Choroid plexus epithelial cell (primary cell): ENCODE measurements around the gene PTK6.

Experiments
- DNase-seq: peaks from one replicate; pipeline ENCODE4 v3.0.0-alpha.2; 2010; ENCODE audit warnings: low read depth
- H3K4me3 ChIP-seq: 2 replicates; pipeline ENCODE4 v1.5.1; 2011; ENCODE audit warnings: low read depth, mild to moderate bottlenecking, control low read depth, low read length, moderate library complexity
- TF ChIP-seq, protein P1 (sequence below): conservative IDR thresholded peaks from 2 replicates; pipeline ENCODE4 v1.5.1; 2011; ENCODE audit warnings: low read depth, mild to moderate bottlenecking, control low read depth, inconsistent platforms, low read length, moderate library complexity

PTK6 gene

DNA sequence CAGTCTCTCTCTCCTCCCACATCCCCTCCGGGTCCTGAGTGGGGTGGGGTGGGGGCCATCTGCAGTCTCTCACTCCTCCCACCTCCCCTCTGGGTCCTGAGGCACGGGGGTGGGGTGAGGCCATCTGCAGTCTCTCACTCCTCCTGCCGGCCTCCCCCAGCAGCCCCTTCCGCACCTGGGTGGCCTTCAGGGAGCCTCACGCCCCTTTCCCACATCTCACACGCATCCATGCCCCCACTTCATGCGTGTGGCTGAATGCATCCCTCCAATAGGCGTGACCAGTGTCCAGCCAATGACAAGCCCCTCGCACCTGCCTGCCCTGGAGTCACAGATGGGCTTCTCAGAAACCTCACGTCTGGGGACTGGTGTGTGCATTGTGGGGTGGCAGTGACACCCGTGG lies 11.4 kb upstream of the PTK6 start:
- DNase-seq: no peak
- no peak overlapping the region for H3K4me3 ChIP-seq
- TF ChIP-seq, protein P1, sequence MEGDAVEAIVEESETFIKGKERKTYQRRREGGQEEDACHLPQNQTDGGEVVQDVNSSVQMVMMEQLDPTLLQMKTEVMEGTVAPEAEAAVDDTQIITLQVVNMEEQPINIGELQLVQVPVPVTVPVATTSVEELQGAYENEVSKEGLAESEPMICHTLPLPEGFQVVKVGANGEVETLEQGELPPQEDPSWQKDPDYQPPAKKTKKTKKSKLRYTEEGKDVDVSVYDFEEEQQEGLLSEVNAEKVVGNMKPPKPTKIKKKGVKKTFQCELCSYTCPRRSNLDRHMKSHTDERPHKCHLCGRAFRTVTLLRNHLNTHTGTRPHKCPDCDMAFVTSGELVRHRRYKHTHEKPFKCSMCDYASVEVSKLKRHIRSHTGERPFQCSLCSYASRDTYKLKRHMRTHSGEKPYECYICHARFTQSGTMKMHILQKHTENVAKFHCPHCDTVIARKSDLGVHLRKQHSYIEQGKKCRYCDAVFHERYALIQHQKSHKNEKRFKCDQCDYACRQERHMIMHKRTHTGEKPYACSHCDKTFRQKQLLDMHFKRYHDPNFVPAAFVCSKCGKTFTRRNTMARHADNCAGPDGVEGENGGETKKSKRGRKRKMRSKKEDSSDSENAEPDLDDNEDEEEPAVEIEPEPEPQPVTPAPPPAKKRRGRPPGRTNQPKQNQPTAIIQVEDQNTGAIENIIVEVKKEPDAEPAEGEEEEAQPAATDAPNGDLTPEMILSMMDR: no peak

DNA sequence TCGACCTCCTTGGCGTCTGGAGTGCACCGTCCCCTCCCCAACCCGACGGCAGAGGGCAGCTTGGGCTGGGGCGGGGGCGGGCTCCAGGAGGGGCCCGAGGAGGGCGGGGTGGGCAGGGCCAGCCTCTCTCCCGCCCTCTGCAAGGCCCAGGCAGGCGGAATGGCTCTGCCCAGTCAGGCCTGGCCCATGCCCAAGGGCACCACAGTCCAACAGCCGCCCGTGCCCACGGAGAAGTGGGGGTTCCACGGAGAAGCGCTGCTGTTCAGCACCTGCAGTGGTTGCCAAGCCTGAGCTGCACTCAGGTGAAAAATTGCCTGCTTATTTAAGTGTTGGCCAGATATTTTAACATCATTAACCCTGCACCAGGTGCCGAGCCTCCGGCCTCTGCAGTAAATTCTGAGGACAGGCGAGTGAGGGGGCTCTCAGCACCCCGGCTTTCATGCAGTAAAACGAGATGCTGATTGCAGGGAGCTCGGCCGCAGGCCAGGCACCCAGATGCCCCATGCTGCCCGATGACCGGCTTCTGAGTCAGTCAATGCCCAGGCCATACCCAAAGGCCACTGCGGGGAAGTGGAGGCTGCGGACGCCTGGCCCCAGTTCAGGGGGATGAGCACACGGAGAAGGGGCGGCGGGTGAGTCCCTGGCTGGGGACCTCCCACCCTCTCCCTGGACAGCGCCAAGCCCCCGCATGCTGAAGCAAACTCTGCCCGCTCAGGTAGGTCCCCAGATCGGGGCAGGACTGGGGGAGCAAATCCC lies 10.7 kb upstream of the PTK6 start, which contains the start of gene SRMS:
SRMS (minus strand) TSS at position 25 of the 756 bp plus-strand sequence. CDS start 286 bp downstream, outside the sequence.
- TF ChIP-seq, protein P1: no peak
- DNase-seq: no peak
- no peak within 1 kb of the TSS for H3K4me3 ChIP-seq

DNA sequence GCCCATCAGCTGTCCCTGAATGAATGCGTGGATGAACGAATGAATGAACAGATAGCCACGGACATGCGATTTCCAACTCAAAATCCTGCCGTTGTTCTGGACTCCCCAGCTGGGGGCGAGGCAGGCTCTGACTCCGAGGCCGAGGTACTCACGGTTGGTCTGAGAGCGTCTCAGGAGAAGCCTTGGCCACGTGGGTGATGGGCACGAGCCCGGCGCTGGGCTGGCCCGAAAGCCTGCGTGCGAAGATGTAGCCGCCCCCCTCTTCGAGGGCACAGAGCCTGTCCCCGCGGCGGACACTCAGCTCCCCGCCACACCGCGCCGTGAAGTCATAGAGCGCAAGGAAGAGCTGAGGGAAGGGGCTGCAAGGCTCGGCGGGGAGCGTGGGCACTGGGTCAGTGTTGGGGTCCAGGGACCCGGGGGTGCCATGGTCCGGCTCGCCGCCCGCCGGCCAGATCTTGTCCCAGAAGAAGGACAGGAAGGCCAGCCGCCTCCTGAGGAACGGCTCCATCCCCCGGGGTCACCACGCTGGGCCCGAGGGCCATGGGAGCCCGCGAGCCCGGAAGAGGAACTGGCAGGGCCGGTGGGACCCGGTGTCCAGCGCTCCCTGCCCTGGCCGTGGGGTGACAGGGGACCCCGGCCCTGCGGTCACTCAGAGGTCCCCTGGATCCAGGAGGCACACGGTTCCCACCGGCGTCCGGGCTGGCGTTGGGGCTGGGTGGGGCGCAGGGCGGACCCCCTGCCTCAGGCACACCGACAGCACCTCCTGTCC lies 10.0 kb upstream of the PTK6 start:
- no peak overlapping the region for H3K4me3 ChIP-seq
- DNase-seq: no peak
- TF ChIP-seq, protein P1: no peak

DNA sequence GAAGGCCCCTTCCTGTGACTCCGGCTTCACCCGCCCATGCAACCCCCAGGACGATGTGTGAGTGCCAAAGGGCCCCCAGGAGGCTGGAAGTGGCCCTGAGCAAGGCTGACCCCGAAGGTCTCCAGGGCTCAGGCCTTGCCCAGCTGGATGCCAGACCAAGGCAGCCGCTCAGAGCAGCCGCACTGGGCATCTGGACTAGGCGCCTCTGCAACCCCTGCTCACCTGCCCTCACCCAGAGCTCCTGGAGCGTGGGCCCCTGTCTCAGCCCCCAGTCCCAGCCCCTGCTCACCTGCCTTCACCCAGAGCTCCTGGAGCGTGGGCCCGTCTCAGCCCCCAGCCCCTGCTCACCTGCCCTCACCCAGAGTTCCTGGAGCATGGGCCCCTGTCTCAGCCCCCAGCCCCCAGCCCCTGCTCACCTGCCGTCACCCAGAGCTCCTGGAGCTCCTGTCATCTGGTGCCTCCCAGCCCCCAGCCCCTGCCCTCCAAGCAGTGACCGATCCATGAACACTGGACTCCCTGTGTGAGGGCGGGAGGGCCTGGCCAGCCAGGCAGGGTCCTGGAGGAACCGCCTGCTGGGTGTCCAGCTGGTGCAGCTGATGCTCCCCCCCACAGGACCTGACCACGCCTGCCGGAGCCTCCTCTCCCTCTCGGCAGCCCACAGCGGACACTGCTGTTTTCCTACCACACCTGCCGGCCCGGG lies 9.2 kb upstream of the PTK6 start:
- H3K4me3 ChIP-seq: no peak overlapping the region

DNA sequence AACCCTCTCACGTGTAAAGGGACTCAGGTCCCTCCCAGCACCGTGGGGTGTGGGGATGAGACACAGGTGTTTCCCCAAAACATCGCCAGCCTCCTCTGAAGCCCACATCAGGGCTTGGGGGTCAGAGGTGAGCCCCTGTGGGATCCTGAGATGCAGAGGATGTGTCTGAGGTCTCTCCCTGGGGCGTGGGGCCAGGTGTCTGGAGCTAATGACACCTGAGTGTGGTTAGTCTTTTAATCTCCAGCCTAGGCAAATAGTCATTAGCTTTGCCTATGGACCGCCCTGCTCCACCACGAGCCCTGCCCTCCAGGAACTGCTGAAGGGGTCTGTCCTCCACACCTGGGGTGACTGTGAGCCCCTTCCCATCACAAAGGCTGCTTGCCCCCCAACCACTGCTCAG lies 8.6 kb upstream of the PTK6 start:
- TF ChIP-seq, protein P1: no peak
- H3K4me3 ChIP-seq: no peak overlapping the region
- no peak for DNase-seq

More for the DNA sequence above, 9.2 kb upstream of the PTK6 start:
- TF ChIP-seq, protein P1: no peak
- no peak for DNase-seq

DNA sequence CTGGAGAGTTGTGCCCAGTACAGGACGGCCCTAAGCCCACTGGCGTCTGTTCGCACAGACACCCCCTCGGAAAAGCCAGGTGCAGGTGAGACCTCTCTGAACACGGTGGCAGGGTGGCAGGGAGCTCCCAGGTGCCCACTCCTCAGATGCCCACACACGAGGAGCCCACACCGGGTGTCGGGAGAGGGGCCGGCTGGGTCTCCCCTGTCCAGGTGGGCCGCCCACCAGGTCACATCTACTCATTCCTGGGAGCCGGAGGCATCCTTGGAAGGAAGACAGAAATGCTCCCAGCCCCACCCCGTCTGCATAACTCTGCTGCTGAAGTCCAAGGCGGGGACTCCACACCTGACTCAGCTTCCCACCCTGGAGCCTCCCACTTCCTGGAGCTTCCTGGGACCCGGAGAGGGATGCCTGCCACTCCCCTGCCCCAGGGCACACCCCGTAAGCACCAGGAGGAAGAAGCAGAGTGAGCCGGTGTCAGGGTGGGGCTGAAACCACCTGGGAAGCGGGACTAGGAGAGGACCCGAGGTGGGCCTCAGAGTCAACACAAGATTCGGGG lies 7.9 kb upstream of the PTK6 start:
- no peak for DNase-seq
- TF ChIP-seq, protein P1: no peak
- H3K4me3 ChIP-seq: no peak overlapping the region
